Epithelial cell of esophagus (primary cell): ENCODE data around the gene RFX7.

Source experiments
- DNase-seq: peaks from one replicate; pipeline ENCODE4 v3.0.0; 2010; ENCODE audit warnings: low read depth
- H3K4me3 ChIP-seq: 2 replicates; pipeline ENCODE4 v1.5.1; 2011; ENCODE audit warnings: mild to moderate bottlenecking, low read length, control low read depth
- TF ChIP-seq, protein P1 (sequence below): IDR thresholded peaks from 2 replicates; pipeline ENCODE4 v1.5.1; 2011; ENCODE audit warnings: low read depth, mild to moderate bottlenecking, low read length, control low read depth, inconsistent platforms; ENCODE audit not compliant: insufficient read depth; ENCODE audit errors: missing control alignments

Gene RFX7

DNA sequence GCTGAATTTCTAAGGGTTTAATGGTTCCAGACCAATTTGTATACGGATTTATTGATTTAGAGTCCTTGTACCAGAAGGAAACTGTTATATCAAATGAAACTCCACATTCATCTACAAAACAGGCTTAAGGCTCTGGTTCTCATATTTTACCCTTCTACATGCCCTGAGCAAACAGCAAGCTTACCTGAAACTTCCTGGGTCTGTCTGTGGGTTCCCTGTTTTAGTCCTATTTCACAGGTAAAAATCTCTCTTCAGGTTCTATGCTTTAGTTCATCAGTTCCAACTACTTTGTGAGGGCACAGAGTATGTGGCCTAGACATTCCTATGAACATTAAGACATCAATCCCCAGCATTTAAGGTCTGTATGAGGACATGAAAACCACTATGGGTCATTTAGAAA is 57.7 kb downstream of the RFX7 start:
- DNase-seq: no peak

DNA sequence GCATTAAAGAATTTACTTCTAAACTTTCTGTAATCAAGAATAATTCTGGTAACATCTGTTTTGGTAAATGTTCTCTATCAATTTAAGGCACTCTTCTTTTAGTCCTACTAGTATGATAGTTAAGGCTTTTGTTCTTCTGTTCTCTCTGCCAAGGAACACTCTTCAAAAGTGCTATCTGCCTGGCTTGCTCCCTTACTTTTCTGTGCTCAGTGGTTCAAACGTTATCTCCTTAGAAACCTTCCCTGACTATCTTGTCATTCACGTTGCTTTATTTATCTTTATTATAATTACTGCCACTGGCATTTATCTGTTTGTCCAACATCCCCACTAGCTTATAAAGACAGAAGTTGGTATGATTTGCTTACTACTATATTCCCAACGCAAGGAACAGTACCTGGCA is 59.2 kb downstream of the RFX7 start:
- no peak overlapping the region for H3K4me3 ChIP-seq
- DNase-seq: no peak
- TF ChIP-seq, protein P1, sequence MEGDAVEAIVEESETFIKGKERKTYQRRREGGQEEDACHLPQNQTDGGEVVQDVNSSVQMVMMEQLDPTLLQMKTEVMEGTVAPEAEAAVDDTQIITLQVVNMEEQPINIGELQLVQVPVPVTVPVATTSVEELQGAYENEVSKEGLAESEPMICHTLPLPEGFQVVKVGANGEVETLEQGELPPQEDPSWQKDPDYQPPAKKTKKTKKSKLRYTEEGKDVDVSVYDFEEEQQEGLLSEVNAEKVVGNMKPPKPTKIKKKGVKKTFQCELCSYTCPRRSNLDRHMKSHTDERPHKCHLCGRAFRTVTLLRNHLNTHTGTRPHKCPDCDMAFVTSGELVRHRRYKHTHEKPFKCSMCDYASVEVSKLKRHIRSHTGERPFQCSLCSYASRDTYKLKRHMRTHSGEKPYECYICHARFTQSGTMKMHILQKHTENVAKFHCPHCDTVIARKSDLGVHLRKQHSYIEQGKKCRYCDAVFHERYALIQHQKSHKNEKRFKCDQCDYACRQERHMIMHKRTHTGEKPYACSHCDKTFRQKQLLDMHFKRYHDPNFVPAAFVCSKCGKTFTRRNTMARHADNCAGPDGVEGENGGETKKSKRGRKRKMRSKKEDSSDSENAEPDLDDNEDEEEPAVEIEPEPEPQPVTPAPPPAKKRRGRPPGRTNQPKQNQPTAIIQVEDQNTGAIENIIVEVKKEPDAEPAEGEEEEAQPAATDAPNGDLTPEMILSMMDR: no peak

More for the DNA sequence above, 57.7 kb downstream of the RFX7 start:
- TF ChIP-seq, protein P1: no peak
- no peak overlapping the region for H3K4me3 ChIP-seq

DNA sequence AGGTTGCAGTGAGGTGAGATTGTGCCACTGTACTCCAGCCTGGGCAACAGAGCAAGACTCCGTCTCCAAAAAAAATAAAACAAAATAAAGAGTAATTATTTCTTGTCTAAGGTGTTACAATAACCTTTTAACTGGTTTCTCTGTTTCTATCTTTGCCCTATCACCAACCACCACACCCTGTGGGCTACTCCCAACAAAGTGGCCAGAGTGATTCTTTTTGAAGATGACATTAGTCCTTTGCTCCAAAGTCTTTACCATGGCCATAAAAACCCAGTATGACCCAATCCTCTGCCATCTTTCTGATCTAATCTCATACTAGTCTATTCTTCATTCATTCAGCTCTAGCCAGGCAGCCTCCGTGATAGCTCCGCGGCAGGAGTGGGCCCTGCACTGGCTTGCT is 62.8 kb downstream of the RFX7 start:
- DNase-seq: no peak
- TF ChIP-seq, protein P1: no peak
- H3K4me3 ChIP-seq: no peak overlapping the region

DNA sequence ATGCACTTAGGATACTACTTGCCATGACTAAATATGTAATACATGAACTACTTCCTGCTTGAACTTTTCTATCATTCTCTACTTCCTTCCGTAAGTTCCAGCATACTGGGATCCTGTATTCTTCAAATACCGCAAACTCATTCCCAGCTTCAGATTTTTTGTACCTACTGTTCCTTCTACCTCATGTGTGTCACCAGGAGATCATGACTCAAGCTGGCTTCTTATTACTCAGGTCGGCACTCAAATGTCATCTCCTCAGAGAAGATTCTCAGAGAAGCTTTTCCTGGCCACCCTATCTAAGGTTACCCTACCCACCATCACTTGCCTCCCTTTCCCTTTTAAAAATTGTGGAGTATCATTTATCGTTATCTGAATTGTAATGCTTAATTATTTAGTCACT is 66.7 kb downstream of the RFX7 start:
- no peak overlapping the region for H3K4me3 ChIP-seq
- TF ChIP-seq, protein P1: no peak
- DNase-seq: peak; percentile 45

DNA sequence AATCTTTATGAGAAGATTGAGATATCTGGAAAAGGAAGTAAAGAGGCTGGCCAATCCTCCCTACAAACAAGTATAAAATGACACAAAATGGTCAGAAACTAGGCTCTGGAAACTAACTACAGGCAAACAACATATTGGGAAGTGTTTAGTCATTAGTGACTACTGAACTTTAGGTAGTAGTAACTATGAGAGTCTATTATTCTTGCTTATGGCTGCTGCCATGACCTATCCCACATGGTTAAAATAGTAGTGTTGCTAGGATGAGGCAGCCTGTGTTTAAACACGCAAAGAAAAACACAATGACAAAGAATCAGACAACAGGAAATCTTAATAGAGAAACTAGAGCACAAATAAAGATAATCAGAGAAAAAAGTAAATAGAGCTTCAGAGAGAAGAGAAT is 67.9 kb downstream of the RFX7 start:
- peak; percentile 24 for DNase-seq
- TF ChIP-seq, protein P1: no peak
- H3K4me3 ChIP-seq: no peak overlapping the region

DNA sequence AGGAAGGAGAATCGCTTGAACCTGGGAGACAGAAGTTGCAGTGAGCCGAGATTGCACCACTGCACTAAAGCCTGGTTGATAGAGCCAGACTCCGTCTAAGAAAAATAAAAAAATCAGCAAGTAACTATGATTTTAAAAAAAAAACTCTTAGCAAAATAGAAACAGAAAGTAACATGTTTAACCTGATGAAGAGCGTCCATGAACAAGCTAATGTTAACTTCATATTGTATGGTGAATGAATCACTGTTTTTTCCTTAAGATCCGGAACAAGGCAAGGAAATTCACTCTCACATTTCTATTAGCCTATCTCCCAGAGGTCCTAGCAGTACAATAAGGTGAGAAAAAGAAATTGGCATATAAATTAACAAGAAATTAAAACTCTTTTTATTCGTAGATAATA is 69.0 kb downstream of the RFX7 start:
- no peak for DNase-seq

DNA sequence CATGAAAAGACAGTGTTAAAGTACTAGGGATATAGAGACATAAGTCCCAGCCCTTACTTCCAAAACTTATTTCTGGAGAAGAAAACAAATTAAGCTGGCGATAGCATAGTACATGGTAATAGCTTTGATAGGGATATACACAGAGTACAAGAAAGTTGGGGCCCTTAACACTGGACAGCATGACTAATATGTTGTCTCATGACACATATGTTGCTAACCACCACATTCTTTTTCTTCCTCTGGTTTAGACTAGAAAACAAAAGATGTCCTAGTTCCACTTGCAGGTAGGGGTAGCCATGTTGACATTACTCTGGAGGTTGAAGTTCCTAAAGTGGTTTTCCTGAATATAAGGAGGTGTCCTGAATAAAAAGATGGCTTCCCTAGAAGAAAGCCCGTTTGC is 75.3 kb downstream of the RFX7 start:
- H3K4me3 ChIP-seq: no peak overlapping the region
- peak; percentile 71 for DNase-seq
- TF ChIP-seq, protein P1: no peak

More for the DNA sequence above, 69.0 kb downstream of the RFX7 start:
- no peak overlapping the region for H3K4me3 ChIP-seq
- TF ChIP-seq, protein P1: no peak
